Measurements from ENCODE around the gene SUCO. TPM values are rescaled to one million over a fixed set of nuclear protein-coding genes. Genes with fewer than 3 reads are reported as not detected.

SUCO gene
- total and polyA plus RNA-seq, 2 of the 4 experiments (the other 2 are of a cell fraction) = 11.4 to 21.5 TPM

DNA sequence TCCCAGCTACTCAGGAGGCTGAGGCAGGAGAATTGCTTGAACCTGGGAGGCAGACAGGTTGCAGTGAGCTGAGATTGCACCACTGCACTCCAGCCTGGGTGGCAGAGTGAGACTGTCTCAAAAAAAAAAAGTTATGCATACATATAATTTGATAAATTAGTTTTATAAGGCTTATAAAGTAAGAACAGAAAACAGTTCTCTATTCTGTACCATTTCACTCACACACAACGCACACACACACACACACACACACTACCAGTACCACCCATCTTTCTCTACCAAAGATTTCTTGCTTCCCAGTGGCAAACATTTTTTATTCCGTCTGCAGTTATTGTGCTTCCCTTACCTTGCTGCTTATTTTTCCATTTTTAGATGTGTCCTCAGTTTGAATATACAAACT is 79.5 kb downstream of the SUCO start:
- in situ Hi-C loops (cut with MboI; ENCODE audit: low sequenced_read_pairs) = no loop called here
- Histone ChIP-seq H3K27me3 (ENCODE audit: control insufficient read depth, insufficient read depth, low read length) (no peaks in the 10 kb centered on the region), H3K23ac (ENCODE audit: low read depth, low read length) (no peak overlapping the region), H3K9me1 (ENCODE audit: insufficient read depth, low read length) (no peaks in the 10 kb centered on the region), H2BK120ac (ENCODE audit: low read depth, low read length) (no peak overlapping the region), H3K4me2 (ENCODE audit: low read depth, low read length) (no peak overlapping the region), H3K18ac (ENCODE audit: low read depth, low read length) (no peak overlapping the region), H3K14ac (replicated peaks; ENCODE audit: low read depth, low read length) (no peak overlapping the region), H4K5ac (ENCODE audit: low read depth, low read length) (no peak overlapping the region), H4K91ac (ENCODE audit: insufficient read depth, low read depth, low read length) (no peak overlapping the region), H3K56ac (ENCODE audit: extremely low read depth, insufficient read depth, low read length) (no peak overlapping the region), H3K36me3 (ENCODE audit: control insufficient read depth, insufficient read depth, low read length) (peaks cover 6% of the 10 kb centered on the region; the same call in 1 of the 2 replicates), H2AFZ (replicated peaks; ENCODE audit: low read length, poor library complexity) (no peak overlapping the region), H3K9ac (ENCODE audit: low read depth, low read length) (no peak overlapping the region), H3K27ac (ENCODE audit: insufficient read depth, low read length) (no peak overlapping the region), H3K4ac (ENCODE audit: low read depth, low read length) (no peak overlapping the region), H2AK9ac (replicated peaks; ENCODE audit: low read depth, low read length, poor library complexity) (no peak overlapping the region), H2BK5ac (ENCODE audit: low read depth, low read length, poor library complexity, severe bottlenecking) (no peak overlapping the region), H2BK20ac (ENCODE audit: low read depth, low read length) (no peak overlapping the region), H4K20me1 (ENCODE audit: insufficient read depth, low read length) (no peaks in the 10 kb centered on the region), H3K4me3 (ENCODE audit: insufficient read depth, low read depth, low read length) (no peak overlapping the region), H2BK15ac (ENCODE audit: low read depth, low read length) (no peak overlapping the region), H4K8ac (ENCODE audit: low read depth in 2 of 2, low read length in 2 of 2) (no peak overlapping the region), H3K79me1 (ENCODE audit: low read depth in 1 of 2, low read length in 2 of 2) (peaks cover 3 to 5% of the 10 kb centered on the region in 2 experiments; a peak in 2 of 4 replicates), H3K9me3 (ENCODE audit: control insufficient read depth, insufficient read depth, low read length) (peaks cover 12% of the 10 kb centered on the region), H3K4me1 (ENCODE audit: control insufficient read depth, insufficient read depth, low read length) (0 out of 2 replicates have a peak, but pooled peaks cover 2% of the 10 kb centered on the region), H2AK5ac (ENCODE audit: low read depth, low read length) (no peak overlapping the region)
- DNase-seq (no peak), ATAC-seq (ENCODE audit: low read depth) (no peak)
- no peak for TF ChIP-seq RAD21 (IDR thresholded peaks at IDR 0.05; ENCODE audit: low read length)
- no peak for TF ChIP-seq CHD1 (IDR thresholded peaks at IDR 0.05; ENCODE audit: low read depth, low read length)
- TF ChIP-seq, protein P1, sequence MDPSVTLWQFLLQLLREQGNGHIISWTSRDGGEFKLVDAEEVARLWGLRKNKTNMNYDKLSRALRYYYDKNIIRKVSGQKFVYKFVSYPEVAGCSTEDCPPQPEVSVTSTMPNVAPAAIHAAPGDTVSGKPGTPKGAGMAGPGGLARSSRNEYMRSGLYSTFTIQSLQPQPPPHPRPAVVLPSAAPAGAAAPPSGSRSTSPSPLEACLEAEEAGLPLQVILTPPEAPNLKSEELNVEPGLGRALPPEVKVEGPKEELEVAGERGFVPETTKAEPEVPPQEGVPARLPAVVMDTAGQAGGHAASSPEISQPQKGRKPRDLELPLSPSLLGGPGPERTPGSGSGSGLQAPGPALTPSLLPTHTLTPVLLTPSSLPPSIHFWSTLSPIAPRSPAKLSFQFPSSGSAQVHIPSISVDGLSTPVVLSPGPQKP (IDR thresholded peaks at IDR 0.05; ENCODE audit: borderline replicate concordance, low read depth, low read length) = no peak
- no peak for TF ChIP-seq SMC3 (IDR thresholded peaks at IDR 0.05; ENCODE audit: low read depth, low read length)
- TF ChIP-seq CEBPB (IDR thresholded peaks at IDR 0.05; ENCODE audit: low read depth, low read length) = no peak
- TF ChIP-seq RFX5 (IDR thresholded peaks at IDR 0.05; ENCODE audit: low read depth, low read length) = no peak
- TF ChIP-seq, protein P2, sequence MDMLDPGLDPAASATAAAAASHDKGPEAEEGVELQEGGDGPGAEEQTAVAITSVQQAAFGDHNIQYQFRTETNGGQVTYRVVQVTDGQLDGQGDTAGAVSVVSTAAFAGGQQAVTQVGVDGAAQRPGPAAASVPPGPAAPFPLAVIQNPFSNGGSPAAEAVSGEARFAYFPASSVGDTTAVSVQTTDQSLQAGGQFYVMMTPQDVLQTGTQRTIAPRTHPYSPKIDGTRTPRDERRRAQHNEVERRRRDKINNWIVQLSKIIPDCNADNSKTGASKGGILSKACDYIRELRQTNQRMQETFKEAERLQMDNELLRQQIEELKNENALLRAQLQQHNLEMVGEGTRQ (IDR thresholded peaks at IDR 0.05; ENCODE audit: low read depth, low read length) = no peak
- no peak for TF ChIP-seq RCOR1 (IDR thresholded peaks at IDR 0.05; ENCODE audit: insufficient replicate concordance, low read length)
- TF ChIP-seq FOS (IDR thresholded peaks at IDR 0.05; ENCODE audit: low read depth, low read length) = no peak
- TF ChIP-seq MAFK (IDR thresholded peaks at IDR 0.05; ENCODE audit: low read depth, low read length) = no peak
- no peak for TF ChIP-seq MAZ (IDR thresholded peaks at IDR 0.05; ENCODE audit: borderline replicate concordance, low read depth, low read length)
- no peak for TF ChIP-seq BHLHE40 (IDR thresholded peaks at IDR 0.05; ENCODE audit: low read depth, low read length)
- no peak for TF ChIP-seq POLR2A (IDR thresholded peaks at IDR 0.05; ENCODE audit: low read depth, low read length)
- TF ChIP-seq, protein P3, sequence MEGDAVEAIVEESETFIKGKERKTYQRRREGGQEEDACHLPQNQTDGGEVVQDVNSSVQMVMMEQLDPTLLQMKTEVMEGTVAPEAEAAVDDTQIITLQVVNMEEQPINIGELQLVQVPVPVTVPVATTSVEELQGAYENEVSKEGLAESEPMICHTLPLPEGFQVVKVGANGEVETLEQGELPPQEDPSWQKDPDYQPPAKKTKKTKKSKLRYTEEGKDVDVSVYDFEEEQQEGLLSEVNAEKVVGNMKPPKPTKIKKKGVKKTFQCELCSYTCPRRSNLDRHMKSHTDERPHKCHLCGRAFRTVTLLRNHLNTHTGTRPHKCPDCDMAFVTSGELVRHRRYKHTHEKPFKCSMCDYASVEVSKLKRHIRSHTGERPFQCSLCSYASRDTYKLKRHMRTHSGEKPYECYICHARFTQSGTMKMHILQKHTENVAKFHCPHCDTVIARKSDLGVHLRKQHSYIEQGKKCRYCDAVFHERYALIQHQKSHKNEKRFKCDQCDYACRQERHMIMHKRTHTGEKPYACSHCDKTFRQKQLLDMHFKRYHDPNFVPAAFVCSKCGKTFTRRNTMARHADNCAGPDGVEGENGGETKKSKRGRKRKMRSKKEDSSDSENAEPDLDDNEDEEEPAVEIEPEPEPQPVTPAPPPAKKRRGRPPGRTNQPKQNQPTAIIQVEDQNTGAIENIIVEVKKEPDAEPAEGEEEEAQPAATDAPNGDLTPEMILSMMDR (conservative IDR thresholded peaks at IDR 0.05; ENCODE audit: low read depth, low read length) = no peak
- no peak for TF ChIP-seq MXI1 (IDR thresholded peaks at IDR 0.05; ENCODE audit: borderline replicate concordance, low read depth, low read length)
- dilution Hi-C loops (cut with HindIII; ENCODE audit: low sequenced_read_pairs, unreplicated experiment) = no loop called here
- intact Hi-C loops (cut with micrococcal nuclease) = no loop called here
- no TSS peak for BruUV-seq (replicated peaks)
- ChIA-PET CTCF (no interaction called here), POLR2A (ENCODE audit: unreplicated experiment) (no interaction called here)
- no CpG with 5 or more reads among the region's 2 CpGs for WGBS, 2 experiments (ENCODE audit: extremely low coverage in 2 of 2, insufficient read length in 1 of 2)

All from IMR-90 (cell line).